Gastrocnemius medialis (tissue), 4 donors: ENCODE results near the gene SLC44A1. TPM values are rescaled to one million over a fixed set of nuclear protein-coding genes. Genes with fewer than 3 reads are reported as not detected.
A peak's percentile ranks its signal among the peaks of the same experiment; 100 is the strongest.

Experiments used
- ATAC-seq, 2 donors: fragments of 150-250 bp; one replicate each; pipeline ENCODE4 v1.9.1; 2016
- DNase-seq, 2 donors: peaks; one replicate each; pipeline ENCODE4 v3.0.0-alpha.2; 2019
- H3K27ac ChIP-seq, 4 donors: fragments of 200-600 bp; sonication (generic); 1 replicate in 1 of 4; 2 replicates in 3 of 4; pipeline ENCODE4 v1.5.1; 2016 to 2018; ENCODE audit warnings: mild to moderate bottlenecking in 2 of 4, moderate library complexity in 1 of 4
- H3K27me3 ChIP-seq, 3 donors: fragments of 200-600 bp; sonication (generic) in 2 of 3; 1 replicate in 1 of 3; 2 replicates in 2 of 3; pipeline versions ENCODE4 v1.5.1 to v1.6.0; 2016 to 2019; ENCODE audit warnings: mild to moderate bottlenecking in 1 of 3, moderate library complexity in 1 of 3
- H3K36me3 ChIP-seq, 2 donors: fragments of 200-600 bp; sonication (generic) in 1 of 2; one replicate each; pipeline ENCODE4 v1.5.1; 2017 to 2018
- H3K4me1 ChIP-seq, 2 donors: fragments of 200-600 bp; sonication (generic) in 1 of 2; one replicate each; pipeline ENCODE4 v1.5.1; 2016 to 2017; ENCODE audit warnings: mild to moderate bottlenecking in 2 of 2
- H3K4me3 ChIP-seq, 4 donors: fragments of 200-600 bp; sonication (generic) in 3 of 4; 1 replicate in 1 of 4; 2 replicates in 3 of 4; pipeline ENCODE4 v1.5.1; 2016 to 2019; ENCODE audit warnings: mild to moderate bottlenecking in 2 of 4
- H3K9me3 ChIP-seq, 3 donors: fragments of 200-600 bp; sonication (generic) in 2 of 3; 1 replicate in 1 of 3; 2 replicates in 2 of 3; pipeline ENCODE4 v1.5.1; 2016 to 2019
- POLR2A ChIP-seq, 2 donors: fragments of 450-650 bp; IDR thresholded peaks; one replicate each; pipeline ENCODE4 v1.6.1; 2017; ENCODE audit warnings: antibody characterized with exemption in 2 of 2, mild to moderate bottlenecking in 2 of 2, moderate library complexity in 2 of 2
- in situ Hi-C, 4 donors: fragments of 200-750 bp; cut with MboI; loops; one replicate each; pipeline versions ENCODE4 v1.15.0 to v1.8.0; 2017; ENCODE audit warnings: low sequenced_read_pairs in 4 of 4
- intact Hi-C: fragments of 100-400 bp; cut with DNase I; formaldehyde crosslinking; loops from one replicate; pipeline ENCODE4 v1.15.1; 2023; ENCODE audit warnings: low total_unique reads
- total RNA-seq, 4 donors: library from RNA; depleted of rRNA; stranded (reverse); fragments of >200 nt; gene quantifications; one replicate each; pipeline versions ENCODE4 v1.1.0 to v1.2.3, GENCODE V29; 2016
- TF ChIP-seq, protein P1 (sequence below), 5 experiments: fragments of 450-650 bp in 3 of 5; fragments of 200-600 bp in 2 of 5; sonication (generic) in 2 of 5; IDR thresholded peaks in 4 of 5; conservative IDR thresholded peaks in 1 of 5; 1 replicate in 4 of 5; 2 replicates in 1 of 5; pipeline ENCODE4 v1.5.1; 2016 to 2019; ENCODE audit warnings: antibody characterized with exemption in 5 of 5, mild to moderate bottlenecking in 3 of 5, moderate library complexity in 3 of 5

SLC44A1 gene
- total RNA-seq, 4 donors from 2014 or later: 5.4 to 15.9 (median 11.3) TPM

GRCh38 chr9:105432247-105432842 is 187.9 kb downstream of the SLC44A1 start:
- in situ Hi-C loops (loop anchor here in 2 of 4 donors (25.0 kb wide), 2 partner anchors 255 to 280 kb away; partner anchors contain the start of gene TMEM38B (in 1 of the 2)), intact Hi-C loops (no loop called here)
- Histone ChIP-seq H3K4me3 (no peak overlapping the region), H3K4me1 (peaks cover 24 to 28% of the 10 kb centered on the region in 2 donors), H3K36me3 (no peaks in the 10 kb centered on the region), H3K27ac (peak overlapping the region; percentile 52 to 60 (median 58)), H3K27me3 (no peaks in the 10 kb centered on the region), H3K9me3 (no peaks in the 10 kb centered on the region)
- no peak for ATAC-seq
- TF ChIP-seq, protein P1, sequence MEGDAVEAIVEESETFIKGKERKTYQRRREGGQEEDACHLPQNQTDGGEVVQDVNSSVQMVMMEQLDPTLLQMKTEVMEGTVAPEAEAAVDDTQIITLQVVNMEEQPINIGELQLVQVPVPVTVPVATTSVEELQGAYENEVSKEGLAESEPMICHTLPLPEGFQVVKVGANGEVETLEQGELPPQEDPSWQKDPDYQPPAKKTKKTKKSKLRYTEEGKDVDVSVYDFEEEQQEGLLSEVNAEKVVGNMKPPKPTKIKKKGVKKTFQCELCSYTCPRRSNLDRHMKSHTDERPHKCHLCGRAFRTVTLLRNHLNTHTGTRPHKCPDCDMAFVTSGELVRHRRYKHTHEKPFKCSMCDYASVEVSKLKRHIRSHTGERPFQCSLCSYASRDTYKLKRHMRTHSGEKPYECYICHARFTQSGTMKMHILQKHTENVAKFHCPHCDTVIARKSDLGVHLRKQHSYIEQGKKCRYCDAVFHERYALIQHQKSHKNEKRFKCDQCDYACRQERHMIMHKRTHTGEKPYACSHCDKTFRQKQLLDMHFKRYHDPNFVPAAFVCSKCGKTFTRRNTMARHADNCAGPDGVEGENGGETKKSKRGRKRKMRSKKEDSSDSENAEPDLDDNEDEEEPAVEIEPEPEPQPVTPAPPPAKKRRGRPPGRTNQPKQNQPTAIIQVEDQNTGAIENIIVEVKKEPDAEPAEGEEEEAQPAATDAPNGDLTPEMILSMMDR (IDR thresholded peaks at IDR 0.05 in 4 of 5, conservative IDR thresholded peaks at IDR 0.05 in 1 of 5): no peak
- no peak for TF ChIP-seq POLR2A (IDR thresholded peaks at IDR 0.05)
- DNase-seq: no peak

DNA sequence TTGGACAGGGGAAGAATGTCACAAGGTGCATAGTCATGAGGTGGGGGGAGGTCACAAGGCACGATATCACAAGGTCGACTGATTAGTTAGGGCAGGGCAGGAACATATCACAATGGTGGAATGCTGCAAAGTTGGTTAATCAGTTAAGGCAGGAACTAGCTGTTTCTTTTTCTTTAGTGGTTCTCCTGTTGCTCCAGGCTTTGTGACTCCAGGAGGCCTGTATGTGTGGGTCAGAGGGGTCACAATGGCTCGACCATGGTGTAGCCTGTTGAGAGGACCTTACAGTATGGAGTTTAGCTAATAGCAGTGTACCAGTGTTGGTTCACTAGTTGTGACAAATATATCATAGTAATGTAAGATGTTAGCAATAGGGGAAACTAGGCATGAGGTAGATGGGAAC is 191.0 kb downstream of the SLC44A1 start:
- no peaks in the 10 kb centered on the region for H3K27me3 ChIP-seq
- no peaks in the 10 kb centered on the region for H3K9me3 ChIP-seq
- intact Hi-C loops: no loop called here
- H3K36me3 ChIP-seq: no peaks in the 10 kb centered on the region
- ATAC-seq: no peak
- in situ Hi-C loops: loop anchor here in 2 of 4 donors (25.0 kb wide), 2 partner anchors 252 to 277 kb away; partner anchors contain the start of gene TMEM38B (in 1 of the 2)
- DNase-seq: no peak
- peaks cover 51 to 54% of the 10 kb centered on the region in 2 donors for H3K4me1 ChIP-seq
- no peak overlapping the region for H3K4me3 ChIP-seq
- TF ChIP-seq, protein P1 (IDR thresholded peaks at IDR 0.05 in 4 of 5, conservative IDR thresholded peaks at IDR 0.05 in 1 of 5): no peak
- TF ChIP-seq POLR2A (IDR thresholded peaks at IDR 0.05): no peak
- peak overlapping the region in 2 of 4 donors; percentile 91 to 95 for H3K27ac ChIP-seq

DNA sequence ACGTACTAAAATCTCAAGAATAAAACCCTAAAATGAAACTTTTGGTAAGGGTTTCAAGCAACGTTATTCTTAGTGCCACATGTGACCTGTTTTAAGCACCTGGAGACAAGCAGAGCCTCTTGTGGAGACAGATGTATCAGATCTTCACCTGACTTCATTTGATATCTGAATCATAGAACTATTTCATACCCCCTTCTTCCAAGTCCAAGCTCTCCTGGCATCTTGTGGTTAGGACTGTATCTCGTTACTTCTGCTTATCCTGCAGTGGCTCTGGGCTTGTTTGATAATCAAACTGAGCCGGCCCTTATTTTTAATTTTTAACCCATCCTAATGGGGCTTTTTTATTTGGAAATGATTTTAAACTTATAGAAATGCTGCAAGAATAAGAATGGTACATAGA is 192.3 kb downstream of the SLC44A1 start:
- intact Hi-C loops: loop anchor here (1.0 kb wide), 1 partner anchor 23 kb away; no protein-coding TSS in a partner anchor
- H3K9me3 ChIP-seq: no peaks in the 10 kb centered on the region

GRCh38 chr9:105437704-105438103 is 193.3 kb downstream of the SLC44A1 start:
- Histone ChIP-seq H3K27me3 (no peaks in the 10 kb centered on the region), H3K27ac (peak overlapping the region; percentile 78 to 95 (median 93)), H3K4me1 (peaks cover 52 to 56% of the 10 kb centered on the region in 2 donors), H3K4me3 (no peak overlapping the region), H3K36me3 (no peaks in the 10 kb centered on the region), H3K9me3 (no peaks in the 10 kb centered on the region)
- ATAC-seq (no peak), DNase-seq (no peak)
- intact Hi-C loops: no loop called here
- TF ChIP-seq, protein P1 (IDR thresholded peaks at IDR 0.05 in 4 of 5, conservative IDR thresholded peaks at IDR 0.05 in 1 of 5): no peak
- TF ChIP-seq POLR2A (IDR thresholded peaks at IDR 0.05): no peak
- in situ Hi-C loops: loop anchor here in 2 of 4 donors (25.0 kb wide), 2 partner anchors 250 to 275 kb away; partner anchors contain the start of gene TMEM38B (in 1 of the 2)

More for the DNA sequence above, 192.3 kb downstream of the SLC44A1 start:
- peak; percentile 75 to 86 for ATAC-seq
- Histone ChIP-seq H3K4me3 (no peak overlapping the region), H3K27me3 (no peaks in the 10 kb centered on the region), H3K27ac (peak overlapping the region; percentile 78 to 95 (median 93)), H3K36me3 (no peaks in the 10 kb centered on the region), H3K4me1 (peaks cover 57 to 59% of the 10 kb centered on the region in 2 donors)
- DNase-seq: peak in 1 of 2 donors; percentile 43
- in situ Hi-C loops: loop anchor here in 2 of 4 donors (25.0 kb wide), 2 partner anchors 251 to 276 kb away; partner anchors contain the start of gene TMEM38B (in 1 of the 2)
- TF ChIP-seq, protein P1 (IDR thresholded peaks at IDR 0.05 in 4 of 5, conservative IDR thresholded peaks at IDR 0.05 in 1 of 5): no peak
- no peak for TF ChIP-seq POLR2A (IDR thresholded peaks at IDR 0.05)
